Measurements from ENCODE around the gene CDH4. TPM values are rescaled to one million over a fixed set of nuclear protein-coding genes. Genes with fewer than 3 reads are reported as not detected.

Gene CDH4
- total and polyA plus RNA-seq, 9 of the 15 experiments (the other 6 are each of a cell fraction or from before 2014, with no cell fraction given): 0.04 TPM; not detected in 8

GRCh38 chr20:61521687-61522420 lies 269.8 kb downstream of the CDH4 start (continued):
- 0 out of 2 replicates have a peak, but pooled peaks have one; percentile 28 for TF ChIP-seq ZNF592 (IDR thresholded peaks at IDR 0.05)
- 0 out of 2 replicates have a peak, but pooled peaks have one; percentile 38 for TF ChIP-seq BCOR (IDR thresholded peaks at IDR 0.05)
- TF ChIP-seq ARID2 (IDR thresholded peaks at IDR 0.05): no peak
- TF ChIP-seq JUNB (CRISPR knock-in tag; conservative IDR thresholded peaks at IDR 0.05): no peak
- TF ChIP-seq LEF1 (IDR thresholded peaks at IDR 0.05): 0 out of 2 replicates have a peak, but pooled peaks have one; percentile 38
- no peak for TF ChIP-seq ZNF830 (CRISPR knock-in tag; IDR thresholded peaks at IDR 0.05)
- peak; percentile 45 for TF ChIP-seq NFIC (IDR thresholded peaks at IDR 0.05)
- no peak for TF ChIP-seq NFIX (CRISPR knock-in tag; IDR thresholded peaks at IDR 0.05; ENCODE audit: low read depth)
- no peak for TF ChIP-seq BCL6 (CRISPR knock-in tag; IDR thresholded peaks at IDR 0.05)
- peak; percentile 80; the same call in 1 of the 2 replicates for TF ChIP-seq EP300 (IDR thresholded peaks at IDR 0.05; ENCODE audit: low read length)
- TF ChIP-seq KLF13 (tag; IDR thresholded peaks at IDR 0.05; ENCODE audit: borderline replicate concordance, low read depth): no peak
- TF ChIP-seq ZNF165 (CRISPR knock-in tag; IDR thresholded peaks at IDR 0.05; ENCODE audit: borderline replicate concordance): no peak
- TF ChIP-seq CREBBP (IDR thresholded peaks at IDR 0.05; ENCODE audit: low read depth, low read length): no peak
- TF ChIP-seq, protein P1, sequence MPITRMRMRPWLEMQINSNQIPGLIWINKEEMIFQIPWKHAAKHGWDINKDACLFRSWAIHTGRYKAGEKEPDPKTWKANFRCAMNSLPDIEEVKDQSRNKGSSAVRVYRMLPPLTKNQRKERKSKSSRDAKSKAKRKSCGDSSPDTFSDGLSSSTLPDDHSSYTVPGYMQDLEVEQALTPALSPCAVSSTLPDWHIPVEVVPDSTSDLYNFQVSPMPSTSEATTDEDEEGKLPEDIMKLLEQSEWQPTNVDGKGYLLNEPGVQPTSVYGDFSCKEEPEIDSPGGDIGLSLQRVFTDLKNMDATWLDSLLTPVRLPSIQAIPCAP (CRISPR knock-in tag; IDR thresholded peaks at IDR 0.05; ENCODE audit: borderline replicate concordance): no peak
- no peak for TF ChIP-seq RUNX1 (IDR thresholded peaks at IDR 0.05; ENCODE audit: low read depth)
- peak; percentile 71 for TF ChIP-seq FOSL1 (tag; conservative IDR thresholded peaks at IDR 0.05)
- no peak for TF ChIP-seq ARHGAP35 (IDR thresholded peaks at IDR 0.05; ENCODE audit: partially characterized antibody)
- TF ChIP-seq, protein P2, sequence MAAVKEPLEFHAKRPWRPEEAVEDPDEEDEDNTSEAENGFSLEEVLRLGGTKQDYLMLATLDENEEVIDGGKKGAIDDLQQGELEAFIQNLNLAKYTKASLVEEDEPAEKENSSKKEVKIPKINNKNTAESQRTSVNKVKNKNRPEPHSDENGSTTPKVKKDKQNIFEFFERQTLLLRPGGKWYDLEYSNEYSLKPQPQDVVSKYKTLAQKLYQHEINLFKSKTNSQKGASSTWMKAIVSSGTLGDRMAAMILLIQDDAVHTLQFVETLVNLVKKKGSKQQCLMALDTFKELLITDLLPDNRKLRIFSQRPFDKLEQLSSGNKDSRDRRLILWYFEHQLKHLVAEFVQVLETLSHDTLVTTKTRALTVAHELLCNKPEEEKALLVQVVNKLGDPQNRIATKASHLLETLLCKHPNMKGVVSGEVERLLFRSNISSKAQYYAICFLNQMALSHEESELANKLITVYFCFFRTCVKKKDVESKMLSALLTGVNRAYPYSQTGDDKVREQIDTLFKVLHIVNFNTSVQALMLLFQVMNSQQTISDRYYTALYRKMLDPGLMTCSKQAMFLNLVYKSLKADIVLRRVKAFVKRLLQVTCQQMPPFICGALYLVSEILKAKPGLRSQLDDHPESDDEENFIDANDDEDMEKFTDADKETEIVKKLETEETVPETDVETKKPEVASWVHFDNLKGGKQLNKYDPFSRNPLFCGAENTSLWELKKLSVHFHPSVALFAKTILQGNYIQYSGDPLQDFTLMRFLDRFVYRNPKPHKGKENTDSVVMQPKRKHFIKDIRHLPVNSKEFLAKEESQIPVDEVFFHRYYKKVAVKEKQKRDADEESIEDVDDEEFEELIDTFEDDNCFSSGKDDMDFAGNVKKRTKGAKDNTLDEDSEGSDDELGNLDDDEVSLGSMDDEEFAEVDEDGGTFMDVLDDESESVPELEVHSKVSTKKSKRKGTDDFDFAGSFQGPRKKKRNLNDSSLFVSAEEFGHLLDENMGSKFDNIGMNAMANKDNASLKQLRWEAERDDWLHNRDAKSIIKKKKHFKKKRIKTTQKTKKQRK (IDR thresholded peaks at IDR 0.05; ENCODE audit: borderline replicate concordance, low read depth, low read length): no peak
- no peak for TF ChIP-seq RB1 (IDR thresholded peaks at IDR 0.05; ENCODE audit: low read depth)
- TF ChIP-seq MAFK (IDR thresholded peaks at IDR 0.05; ENCODE audit: low read length): no peak
